Activated T-cell treated with anti-CD3 and anti-CD28 coated beads, Interleukin-2, amount 50 U/mL, for 48 hours (primary cell): ENCODE measurements around the gene ZNF580.

Experiments
- DNase-seq, 2 experiments: peaks; one replicate each; pipeline ENCODE4 v3.0.0-alpha.2; 2020

Gene ZNF580

GRCh38 chr19:55606471-55606787 is 34.4 kb upstream of the ZNF580 start:
- DNase-seq, result no peak

- DNase-seq, result no peak
These were observed 34.0 kb upstream of the ZNF580 start for GRCh38 chr19:55606817-55607216.

DNA sequence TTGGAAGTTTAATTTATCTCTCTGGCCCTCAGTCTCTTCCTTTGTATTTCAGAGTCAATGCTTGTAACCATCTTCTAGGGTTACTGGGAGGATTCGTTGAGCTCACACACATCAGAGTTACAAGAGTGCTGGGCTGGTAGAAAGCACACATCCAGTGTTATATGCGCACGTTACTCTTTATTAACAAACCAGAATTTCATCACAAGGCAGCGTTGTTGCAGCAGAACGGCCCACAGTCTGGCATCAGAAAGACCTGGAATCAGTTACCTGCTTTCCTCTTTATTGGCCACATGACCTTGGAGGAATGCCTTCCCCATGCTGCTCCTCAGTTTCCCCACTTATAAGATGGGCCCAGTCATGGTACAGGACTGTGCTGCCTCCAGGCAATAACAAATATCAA is 31.5 kb upstream of the ZNF580 start:
- no peak for DNase-seq

- DNase-seq, result no peak
These were observed 29.4 kb upstream of the ZNF580 start for GRCh38 chr19:55611300-55611982.

DNA sequence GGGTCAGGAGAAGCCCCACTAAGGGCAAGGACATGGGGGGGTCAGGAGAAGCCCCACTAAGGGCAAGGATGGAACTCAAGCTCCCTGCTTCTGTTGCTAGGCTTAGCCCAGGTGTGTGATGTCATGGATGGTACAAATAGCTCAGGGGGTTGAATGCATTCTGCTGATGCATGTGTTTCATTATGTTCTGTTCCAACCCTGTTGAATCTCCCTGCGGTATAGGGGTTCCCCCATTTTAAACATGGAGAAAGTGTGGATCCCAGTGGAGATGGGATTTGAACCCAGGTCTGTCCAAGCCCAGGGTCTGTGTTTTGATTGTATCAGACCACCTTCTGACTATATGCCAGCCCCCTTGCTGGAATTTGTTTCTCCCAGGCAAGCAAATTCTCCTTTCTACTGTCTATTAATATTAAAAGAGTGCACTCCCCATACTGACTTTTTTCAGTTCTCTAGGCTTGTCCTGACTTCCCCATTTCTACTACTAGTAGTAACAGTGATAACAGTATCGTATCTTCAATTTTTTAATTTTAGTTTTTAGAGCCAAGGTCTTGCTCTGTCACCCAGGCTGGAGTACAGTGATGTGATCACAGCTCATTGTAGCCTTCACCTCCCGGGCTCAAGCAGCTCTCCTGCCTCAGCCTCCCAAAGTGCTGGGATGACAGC is 28.7 kb upstream of the ZNF580 start:
- no peak for DNase-seq

- DNase-seq, result no peak
These were observed 27.4 kb upstream of the ZNF580 start for GRCh38 chr19:55613396-55613795.

GRCh38 chr19:55613930-55614710 is 26.7 kb upstream of the ZNF580 start:
- no peak for DNase-seq

DNA sequence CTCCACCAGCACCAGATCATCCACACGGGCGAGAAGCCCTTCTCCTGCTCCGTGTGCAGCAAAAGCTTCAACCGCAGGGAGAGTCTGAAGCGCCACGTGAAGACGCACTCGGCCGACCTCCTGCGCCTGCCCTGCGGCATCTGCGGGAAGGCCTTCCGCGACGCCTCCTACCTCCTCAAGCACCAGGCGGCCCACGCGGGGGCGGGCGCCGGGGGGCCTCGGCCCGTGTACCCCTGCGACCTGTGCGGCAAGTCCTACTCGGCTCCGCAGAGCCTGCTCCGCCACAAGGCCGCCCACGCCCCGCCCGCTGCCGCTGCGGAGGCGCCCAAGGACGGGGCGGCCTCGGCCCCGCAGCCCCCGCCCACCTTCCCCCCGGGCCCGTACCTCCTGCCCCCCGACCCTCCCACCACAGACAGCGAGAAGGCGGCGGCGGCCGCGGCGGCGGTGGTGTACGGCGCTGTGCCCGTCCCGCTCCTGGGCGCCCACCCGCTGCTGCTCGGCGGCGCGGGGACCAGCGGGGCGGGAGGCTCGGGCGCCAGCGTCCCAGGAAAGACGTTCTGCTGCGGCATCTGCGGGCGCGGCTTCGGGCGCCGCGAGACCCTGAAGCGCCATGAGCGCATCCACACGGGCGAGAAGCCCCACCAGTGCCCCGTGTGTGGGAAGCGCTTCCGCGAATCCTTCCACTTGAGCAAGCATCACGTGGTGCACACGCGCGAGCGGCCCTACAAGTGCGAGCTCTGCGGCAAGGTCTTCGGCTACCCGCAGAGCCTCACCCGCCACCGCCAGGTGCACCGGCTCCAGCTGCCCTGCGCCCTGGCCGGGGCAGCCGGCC is 25.9 kb upstream of the ZNF580 start:
- DNase-seq, result no peak

DNA sequence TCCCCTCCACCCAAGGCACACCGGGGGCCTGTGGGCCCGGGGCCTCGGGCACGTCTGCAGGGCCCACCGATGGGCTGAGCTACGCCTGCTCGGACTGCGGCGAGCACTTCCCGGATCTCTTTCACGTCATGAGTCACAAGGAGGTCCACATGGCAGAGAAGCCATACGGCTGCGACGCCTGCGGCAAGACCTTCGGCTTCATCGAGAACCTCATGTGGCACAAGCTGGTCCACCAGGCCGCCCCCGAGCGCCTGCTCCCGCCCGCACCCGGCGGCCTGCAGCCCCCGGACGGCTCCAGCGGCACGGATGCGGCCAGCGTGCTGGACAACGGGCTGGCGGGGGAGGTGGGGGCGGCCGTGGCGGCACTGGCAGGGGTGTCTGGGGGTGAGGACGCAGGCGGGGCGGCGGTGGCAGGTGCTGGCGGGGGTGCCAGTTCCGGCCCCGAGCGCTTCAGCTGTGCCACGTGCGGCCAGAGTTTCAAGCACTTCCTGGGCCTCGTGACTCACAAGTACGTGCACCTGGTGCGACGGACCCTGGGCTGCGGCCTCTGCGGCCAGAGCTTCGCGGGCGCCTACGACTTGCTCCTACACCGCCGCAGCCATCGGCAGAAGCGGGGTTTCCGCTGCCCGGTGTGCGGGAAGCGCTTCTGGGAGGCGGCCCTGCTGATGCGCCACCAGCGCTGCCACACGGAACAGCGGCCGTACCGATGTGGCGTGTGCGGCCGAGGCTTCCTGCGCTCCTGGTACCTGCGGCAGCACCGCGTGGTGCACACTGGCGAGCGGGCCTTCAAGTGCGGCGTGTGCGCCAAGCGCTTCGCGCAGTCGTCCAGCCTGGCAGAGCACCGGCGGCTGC is 25.0 kb upstream of the ZNF580 start:
- no peak for DNase-seq

DNA sequence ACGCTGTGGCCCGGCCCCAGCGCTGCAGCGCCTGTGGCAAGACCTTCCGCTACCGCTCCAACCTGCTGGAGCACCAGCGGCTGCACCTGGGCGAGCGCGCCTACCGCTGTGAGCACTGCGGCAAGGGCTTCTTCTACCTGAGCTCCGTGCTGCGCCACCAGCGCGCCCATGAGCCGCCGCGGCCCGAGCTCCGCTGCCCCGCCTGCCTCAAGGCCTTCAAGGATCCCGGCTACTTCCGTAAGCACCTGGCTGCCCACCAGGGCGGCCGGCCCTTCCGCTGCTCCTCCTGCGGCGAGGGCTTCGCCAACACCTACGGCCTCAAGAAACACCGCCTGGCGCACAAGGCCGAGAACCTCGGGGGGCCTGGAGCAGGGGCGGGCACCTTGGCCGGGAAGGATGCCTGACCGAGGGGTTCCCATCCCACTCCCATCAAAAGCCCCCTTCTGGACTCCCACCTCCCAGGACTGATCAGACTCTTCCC is 24.4 kb upstream of the ZNF580 start:
- no peak for DNase-seq

GRCh38 chr19:55617426-55617825 is 23.4 kb upstream of the ZNF580 start:
- DNase-seq, result no peak

- no peak for DNase-seq
These were observed 22.4 kb upstream of the ZNF580 start for GRCh38 chr19:55618426-55618825.

DNA sequence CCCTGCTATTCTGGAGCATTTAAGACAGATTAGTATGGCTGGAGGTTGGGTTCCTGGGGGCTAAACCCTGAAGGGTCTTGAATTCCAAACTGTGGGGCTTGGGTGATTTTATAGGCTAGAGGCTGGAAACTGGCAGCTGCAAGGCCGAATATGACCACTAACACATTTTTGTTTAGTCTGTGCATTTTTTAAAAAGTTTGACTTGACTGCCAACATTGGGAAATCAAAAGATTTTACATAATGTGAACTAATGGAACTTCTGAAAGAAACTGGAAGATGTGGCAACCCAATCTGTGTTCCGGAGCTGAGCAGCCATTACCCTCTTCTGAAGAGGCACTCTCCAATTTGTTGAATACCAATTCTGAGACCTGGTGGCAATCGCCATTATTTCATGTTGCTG is 21.5 kb upstream of the ZNF580 start:
- DNase-seq, result no peak

DNA sequence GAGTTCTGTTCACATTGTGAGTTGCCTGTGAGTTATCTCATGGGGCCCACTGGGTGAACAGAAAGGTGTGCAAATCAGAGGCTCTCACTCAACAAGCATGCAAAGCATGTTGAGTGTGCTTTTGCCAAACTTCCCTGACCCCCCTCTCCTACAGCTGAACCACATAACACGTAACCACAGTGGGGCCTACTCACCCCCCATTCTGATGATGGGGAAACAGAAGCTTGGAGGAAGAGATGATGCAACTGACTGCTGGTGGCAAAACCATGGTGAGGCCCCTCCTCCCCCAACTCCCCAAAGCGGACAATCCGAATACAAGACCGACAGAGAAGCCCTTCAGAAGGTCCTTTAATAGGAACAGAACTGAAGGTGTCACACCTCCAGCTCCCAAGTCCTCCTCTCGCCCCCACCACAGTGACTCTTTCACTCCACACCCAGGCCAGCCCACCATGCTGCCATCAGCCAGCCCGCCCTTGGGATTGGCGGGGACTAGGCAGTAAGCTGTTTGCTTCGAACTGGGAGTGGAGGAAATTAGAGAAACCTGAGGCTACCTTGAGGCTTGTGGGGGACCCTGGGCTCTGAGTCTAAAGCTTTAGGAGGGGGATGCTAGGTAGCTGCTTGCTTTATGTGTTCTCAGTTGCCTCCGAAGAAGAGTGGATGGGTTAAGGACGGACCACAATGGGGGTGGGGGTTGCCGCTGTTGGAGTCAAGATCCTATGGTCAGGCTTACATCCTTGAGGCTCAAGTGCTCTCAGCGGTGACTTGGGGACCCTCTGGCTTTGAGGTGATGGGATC is 20.2 kb upstream of the ZNF580 start:
- peak in 1 of 2 experiments; percentile 46 for DNase-seq

DNA sequence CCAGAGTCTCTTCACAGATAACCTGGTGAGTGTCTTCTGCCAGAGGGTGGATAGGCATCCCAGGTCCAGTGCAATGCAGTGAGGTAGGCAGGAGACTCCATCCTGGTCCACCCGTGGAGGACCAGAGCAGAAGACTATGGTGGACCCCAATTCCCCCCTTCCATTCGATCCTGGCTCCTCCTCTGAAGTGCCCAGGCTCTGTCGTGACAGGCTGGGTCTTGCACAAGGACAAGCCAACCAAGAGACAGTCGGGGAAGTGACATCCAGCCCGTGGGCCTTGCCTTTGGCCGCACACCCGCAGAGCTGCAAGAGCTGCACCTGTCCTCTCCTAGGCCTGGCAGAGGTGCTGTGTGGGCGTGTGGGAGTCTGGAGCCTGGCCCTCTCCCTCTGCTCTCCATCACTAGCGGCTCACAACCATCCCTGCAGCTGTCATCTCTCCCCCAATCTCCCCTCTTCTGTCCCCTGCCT is 19.6 kb upstream of the ZNF580 start:
- no peak for DNase-seq

- DNase-seq, result no peak
These were observed 19.1 kb upstream of the ZNF580 start for GRCh38 chr19:55621673-55622231.

DNA sequence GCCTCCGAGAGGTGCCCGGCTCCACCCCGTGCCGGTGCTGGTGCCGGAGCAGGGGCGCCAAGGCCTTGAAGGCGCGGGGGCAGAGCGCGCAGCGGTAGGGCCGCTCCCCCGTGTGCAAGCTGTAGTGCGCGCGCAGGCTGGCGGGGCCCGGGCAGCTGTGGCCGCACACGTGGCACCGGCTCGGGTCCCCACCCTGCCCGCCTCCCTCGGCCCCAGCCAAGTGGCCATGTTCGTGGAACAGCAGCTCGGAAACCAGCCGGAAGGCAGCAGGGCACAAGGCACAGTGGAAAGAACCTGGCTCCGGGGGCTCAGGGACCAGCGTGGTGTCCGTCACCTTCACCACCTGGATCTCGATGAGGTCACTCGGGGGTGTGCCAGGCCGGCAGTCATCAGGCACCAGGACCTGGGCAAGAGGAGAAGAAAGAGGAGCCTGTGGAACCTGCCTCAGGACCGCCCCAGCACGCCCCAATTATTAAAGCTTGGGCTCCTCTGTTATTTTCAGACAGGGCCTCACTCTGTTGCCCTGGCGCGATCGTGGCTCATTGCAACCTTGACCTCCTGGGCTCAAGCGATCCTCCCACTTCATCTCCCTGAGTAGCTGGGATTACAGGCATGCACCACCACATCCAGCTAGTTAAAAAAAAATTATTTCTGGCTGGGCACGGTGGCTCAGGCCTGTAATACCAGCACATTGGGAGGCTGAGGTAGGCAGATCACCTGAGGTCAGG is 18.4 kb upstream of the ZNF580 start:
- no peak for DNase-seq

- DNase-seq, result no peak
These were observed 17.7 kb upstream of the ZNF580 start for GRCh38 chr19:55623130-55623529.

- DNase-seq, result no peak
These were observed 17.2 kb upstream of the ZNF580 start for GRCh38 chr19:55623561-55623960.
